Measurements from ENCODE around the gene SUSD1.

DNA sequence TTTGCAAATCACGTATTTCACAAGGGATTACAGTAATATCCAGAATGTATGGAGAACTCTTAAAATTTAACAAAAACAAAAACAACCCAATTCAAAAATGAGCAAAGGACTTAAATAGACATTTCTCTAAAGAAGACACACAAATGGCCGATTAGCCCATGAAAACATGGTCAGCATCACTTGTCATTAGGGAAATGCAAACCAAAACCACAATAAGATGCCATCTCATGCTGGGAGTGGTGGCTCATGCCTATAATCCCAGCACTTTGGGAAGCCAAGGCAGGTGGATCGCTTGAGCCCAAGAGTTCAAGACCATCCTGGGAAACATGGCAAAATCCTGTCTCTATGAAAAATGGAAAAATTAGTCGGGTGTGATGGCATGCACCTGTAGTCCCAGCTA lies 120.2 kb downstream of the SUSD1 start:
- TF ChIP-seq EZH2 (IDR thresholded peaks at IDR 0.05; ENCODE audit: borderline replicate concordance, insufficient read depth, low read depth, low read length, poor library complexity, severe bottlenecking) = no peak
- TF ChIP-seq, protein P1, sequence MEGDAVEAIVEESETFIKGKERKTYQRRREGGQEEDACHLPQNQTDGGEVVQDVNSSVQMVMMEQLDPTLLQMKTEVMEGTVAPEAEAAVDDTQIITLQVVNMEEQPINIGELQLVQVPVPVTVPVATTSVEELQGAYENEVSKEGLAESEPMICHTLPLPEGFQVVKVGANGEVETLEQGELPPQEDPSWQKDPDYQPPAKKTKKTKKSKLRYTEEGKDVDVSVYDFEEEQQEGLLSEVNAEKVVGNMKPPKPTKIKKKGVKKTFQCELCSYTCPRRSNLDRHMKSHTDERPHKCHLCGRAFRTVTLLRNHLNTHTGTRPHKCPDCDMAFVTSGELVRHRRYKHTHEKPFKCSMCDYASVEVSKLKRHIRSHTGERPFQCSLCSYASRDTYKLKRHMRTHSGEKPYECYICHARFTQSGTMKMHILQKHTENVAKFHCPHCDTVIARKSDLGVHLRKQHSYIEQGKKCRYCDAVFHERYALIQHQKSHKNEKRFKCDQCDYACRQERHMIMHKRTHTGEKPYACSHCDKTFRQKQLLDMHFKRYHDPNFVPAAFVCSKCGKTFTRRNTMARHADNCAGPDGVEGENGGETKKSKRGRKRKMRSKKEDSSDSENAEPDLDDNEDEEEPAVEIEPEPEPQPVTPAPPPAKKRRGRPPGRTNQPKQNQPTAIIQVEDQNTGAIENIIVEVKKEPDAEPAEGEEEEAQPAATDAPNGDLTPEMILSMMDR (IDR thresholded peaks at IDR 0.05) = no peak

Data from B cell (primary cell).